GM12865 (cell line): ENCODE results near the gene KCNK18.
"Not testable (repeated sequence)": the region's sequence is repeated elsewhere in the genome, so short reads cannot be mapped to it uniquely, and the experiment has no call there.

Experiments
- DNase-seq: peaks from one replicate; pipeline ENCODE4 v3.0.0; 2010; ENCODE audit warnings: low read depth
- H3K4me3 ChIP-seq: 2 replicates; pipeline ENCODE4 v1.5.1; 2011; ENCODE audit warnings: mild to moderate bottlenecking, low read depth, low read length, control low read depth
- TF ChIP-seq, protein P1 (sequence below): IDR thresholded peaks from 2 replicates; pipeline ENCODE4 v1.5.1; 2011; ENCODE audit warnings: low read length, control low read depth, low read depth, inconsistent platforms; ENCODE audit not compliant: insufficient read depth; ENCODE audit errors: missing control alignments

Gene KCNK18

DNA sequence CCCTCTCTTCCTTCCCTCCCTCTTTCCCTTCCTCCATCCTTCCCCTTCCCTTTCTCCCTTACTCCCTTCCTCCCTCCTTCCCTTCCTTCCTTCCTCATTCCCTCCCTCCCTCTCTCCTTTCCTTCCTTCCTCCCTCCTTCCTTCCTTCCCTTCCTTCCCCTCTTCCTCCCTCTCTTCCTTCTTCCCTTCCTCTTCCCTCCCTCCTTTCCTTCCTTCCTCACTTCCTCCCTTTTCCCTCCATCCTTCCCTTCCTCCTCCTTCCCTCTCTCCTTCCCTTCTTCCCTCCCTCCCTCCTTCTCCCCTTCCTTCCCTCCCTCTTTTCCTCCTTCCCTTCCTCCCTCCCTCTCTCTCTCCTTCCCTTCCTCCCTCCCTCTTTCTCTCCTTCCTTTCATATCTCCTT is 30.9 kb downstream of the KCNK18 start:
- no peak for DNase-seq
- TF ChIP-seq, protein P1, sequence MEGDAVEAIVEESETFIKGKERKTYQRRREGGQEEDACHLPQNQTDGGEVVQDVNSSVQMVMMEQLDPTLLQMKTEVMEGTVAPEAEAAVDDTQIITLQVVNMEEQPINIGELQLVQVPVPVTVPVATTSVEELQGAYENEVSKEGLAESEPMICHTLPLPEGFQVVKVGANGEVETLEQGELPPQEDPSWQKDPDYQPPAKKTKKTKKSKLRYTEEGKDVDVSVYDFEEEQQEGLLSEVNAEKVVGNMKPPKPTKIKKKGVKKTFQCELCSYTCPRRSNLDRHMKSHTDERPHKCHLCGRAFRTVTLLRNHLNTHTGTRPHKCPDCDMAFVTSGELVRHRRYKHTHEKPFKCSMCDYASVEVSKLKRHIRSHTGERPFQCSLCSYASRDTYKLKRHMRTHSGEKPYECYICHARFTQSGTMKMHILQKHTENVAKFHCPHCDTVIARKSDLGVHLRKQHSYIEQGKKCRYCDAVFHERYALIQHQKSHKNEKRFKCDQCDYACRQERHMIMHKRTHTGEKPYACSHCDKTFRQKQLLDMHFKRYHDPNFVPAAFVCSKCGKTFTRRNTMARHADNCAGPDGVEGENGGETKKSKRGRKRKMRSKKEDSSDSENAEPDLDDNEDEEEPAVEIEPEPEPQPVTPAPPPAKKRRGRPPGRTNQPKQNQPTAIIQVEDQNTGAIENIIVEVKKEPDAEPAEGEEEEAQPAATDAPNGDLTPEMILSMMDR: no peak
- H3K4me3 ChIP-seq: no peak overlapping the region

DNA sequence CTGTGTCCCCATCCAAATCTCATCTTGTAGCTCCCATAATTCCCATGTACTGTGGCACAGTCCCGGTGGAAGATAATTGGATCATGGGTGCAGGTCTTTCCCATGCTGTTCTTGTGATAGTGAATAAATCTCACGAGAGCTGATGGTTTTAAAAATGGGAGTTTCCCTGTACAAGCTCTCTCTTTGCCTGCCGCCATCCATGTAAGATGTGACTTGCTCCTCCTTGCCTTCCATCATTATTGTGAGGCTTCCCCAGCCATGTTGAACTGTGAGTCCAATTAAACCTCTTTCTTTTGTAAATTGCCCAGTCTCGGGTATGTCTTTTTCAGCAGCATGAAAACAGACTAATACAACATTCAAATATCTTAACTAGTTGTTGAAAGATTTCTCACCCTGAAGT is 32.8 kb downstream of the KCNK18 start:
- not testable (repeated sequence) for DNase-seq, H3K4me3 ChIP-seq

DNA sequence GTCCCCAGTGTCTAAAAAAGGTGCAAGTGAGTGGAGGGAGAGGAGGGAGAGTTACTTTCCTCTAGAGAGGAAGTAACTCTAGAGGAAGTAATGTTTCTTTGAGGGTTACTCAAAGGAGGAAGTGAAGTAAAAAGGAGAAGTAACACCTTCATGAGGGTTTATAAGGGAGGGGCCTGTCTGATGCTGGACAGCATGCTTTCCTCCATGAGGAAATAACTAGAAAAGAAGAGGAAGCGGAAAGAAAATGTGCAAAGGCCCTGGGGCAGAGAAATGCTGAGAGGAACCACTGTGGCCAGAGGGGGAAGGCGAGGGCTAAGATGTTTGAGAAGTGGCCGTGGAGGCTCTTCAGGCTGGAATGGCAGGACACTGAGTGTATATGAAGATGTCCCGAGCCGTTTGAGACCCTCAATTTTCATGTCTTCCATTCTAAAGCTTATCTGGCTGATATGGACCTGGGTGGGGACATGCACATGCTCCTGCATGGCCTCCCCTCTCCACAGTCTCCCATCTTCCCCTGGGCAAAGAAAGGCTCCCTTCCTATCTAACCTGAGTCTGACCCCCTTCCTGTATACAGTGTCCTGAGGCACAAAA is 40.2 kb downstream of the KCNK18 start:
- TF ChIP-seq, protein P1: no peak
- no peak for DNase-seq
- no peak overlapping the region for H3K4me3 ChIP-seq

DNA sequence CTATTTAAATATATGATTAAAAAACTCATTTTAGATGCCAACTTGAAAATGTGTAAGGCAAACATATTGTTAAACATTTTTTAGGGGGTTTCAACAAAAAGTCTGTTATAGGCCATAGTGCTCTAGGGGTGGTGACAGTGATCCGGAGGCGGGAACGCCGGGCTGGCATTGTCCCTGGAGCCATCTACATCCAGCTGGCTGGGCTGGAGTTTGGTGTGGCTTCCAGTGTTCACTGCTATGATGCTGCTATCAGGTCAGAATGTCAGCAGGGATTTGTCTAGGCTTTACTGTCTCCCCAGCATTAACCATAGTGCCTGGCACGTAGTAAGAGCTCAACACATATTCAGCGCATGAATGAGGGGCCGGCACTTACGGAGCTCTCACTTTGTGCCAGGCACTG is 41.8 kb downstream of the KCNK18 start:
- DNase-seq: no peak
- H3K4me3 ChIP-seq: no peak overlapping the region
- TF ChIP-seq, protein P1: no peak

DNA sequence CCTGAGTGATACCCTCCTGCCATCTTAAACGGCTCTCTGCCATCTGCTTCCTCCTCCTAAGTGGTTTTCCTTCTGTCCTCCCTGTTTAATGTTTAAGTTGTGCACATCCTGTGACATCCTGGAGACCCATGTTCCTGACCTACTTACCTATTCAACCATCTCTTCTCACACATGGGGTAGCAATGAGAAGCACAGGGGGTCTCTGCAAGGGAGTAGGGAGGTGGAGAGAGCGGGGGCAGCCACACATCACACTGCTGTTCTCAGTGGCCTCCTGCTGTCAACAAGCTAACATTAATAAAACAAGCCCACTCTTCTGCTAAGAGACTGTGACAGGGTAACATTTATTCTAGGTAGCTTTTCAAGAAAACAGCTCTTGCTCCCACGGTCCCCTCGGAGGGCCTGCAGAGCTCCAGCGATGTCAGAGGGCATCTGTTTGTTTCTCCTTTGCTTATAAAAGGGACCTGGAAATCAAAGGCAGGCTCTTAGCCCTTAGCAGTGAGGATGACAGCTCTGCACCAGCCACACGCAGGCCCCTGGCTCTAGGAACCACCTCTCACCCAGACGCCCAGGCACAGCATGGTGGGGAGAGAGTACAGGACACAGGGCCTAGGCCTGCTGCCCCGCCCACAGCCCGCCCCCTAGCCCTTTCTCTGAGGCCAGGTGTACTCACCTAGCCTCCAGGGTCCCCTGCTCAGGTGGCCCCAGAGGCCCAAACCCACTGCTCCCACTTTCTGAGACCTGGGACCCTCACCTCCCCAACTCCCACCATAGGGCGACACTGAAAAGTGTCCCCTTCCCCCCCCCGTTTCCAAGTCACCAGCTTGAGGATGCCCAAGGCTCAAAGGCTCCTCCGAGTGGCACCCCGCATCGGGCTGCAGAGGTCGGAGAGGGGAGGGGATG is 42.7 kb downstream of the KCNK18 start:
- no peak overlapping the region for H3K4me3 ChIP-seq
- TF ChIP-seq, protein P1: no peak
- no peak for DNase-seq

DNA sequence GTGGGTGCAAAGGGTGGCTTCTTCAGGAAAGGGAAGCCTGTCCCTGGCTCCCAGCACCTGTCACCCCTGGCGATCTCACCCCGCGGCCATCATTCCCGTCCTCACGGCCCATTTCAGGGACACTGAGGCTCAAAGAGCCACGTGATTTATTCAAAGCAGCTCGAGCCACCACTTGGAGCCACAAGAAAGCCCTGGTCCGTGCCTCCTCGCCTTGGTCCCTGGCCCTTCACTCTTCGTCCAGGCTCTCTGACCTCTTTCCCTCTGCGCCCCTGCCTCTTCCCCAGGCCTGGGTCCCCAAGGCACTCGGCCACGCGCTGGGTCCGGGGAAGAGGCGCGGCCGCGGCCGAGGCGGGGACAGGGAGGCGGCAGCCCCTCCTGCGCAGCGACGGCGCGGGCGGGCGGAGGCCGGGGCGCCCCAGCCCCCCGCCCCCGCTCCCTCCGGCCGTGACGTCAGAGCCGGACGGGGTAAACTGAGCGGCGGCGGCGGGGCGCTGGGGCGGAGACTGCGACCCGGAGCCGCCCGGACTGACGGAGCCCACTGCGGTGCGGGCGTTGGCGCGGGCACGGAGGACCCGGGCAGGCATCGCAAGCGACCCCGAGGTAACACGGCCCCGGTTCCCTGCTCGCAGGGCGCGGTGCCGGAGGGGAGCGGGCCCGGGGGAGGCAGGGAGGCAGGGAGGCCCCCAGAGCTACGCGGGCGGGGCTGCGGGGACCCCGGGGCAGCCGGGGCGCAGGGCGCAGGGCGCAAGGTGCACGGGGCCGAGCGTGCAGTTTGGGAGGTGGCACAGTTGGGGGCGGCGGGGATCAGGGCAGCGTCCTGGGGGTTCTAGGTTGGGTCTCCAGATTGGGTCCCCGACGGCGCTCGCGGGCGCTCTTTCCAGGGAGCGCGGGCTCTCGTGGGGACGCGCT is 43.6 kb downstream of the KCNK18 start, which contains the start of gene SLC18A2:
Gene SLC18A2 (plus strand): TSS at position 494 of the 909 bp plus-strand sequence. CDS start 580 bp downstream, outside the sequence.
- TF ChIP-seq, protein P1: no peak
- H3K4me3 ChIP-seq: no peak within 1 kb of the TSS
- no peak for DNase-seq
